ENCODE results near the gene GOT1.

The GOT1 gene

GRCh38 chr10:99394256-99394655 lies 36.2 kb downstream of the GOT1 start:
- DNase-seq, result no peak

GRCh38 chr10:99393683-99394082 lies 36.7 kb downstream of the GOT1 start:
- no peak for DNase-seq

GRCh38 chr10:99393036-99393435 lies 37.4 kb downstream of the GOT1 start:
- DNase-seq, result no peak

GRCh38 chr10:99391346-99391745 lies 39.1 kb downstream of the GOT1 start:
- no peak for DNase-seq

GRCh38 chr10:99389729-99390480 lies 40.5 kb downstream of the GOT1 start:
- no peak for DNase-seq

- DNase-seq, result no peak
Observed at GRCh38 chr10:99387541-99387940, 42.9 kb downstream of the GOT1 start.

GRCh38 chr10:99387071-99387470 lies 43.4 kb downstream of the GOT1 start:
- no peak for DNase-seq

GRCh38 chr10:99382176-99382575 lies 48.2 kb downstream of the GOT1 start:
- no peak for DNase-seq

GRCh38 chr10:99375426-99375825 lies 55.0 kb downstream of the GOT1 start:
- DNase-seq, result no peak

GRCh38 chr10:99374972-99375371 lies 55.5 kb downstream of the GOT1 start:
- DNase-seq, result no peak

- no peak for DNase-seq
Observed at GRCh38 chr10:99374526-99374925, 55.9 kb downstream of the GOT1 start.

GRCh38 chr10:99372546-99373271 lies 57.7 kb downstream of the GOT1 start:
- peak; percentile 14 for DNase-seq

- peak; percentile 20 for DNase-seq
Observed at GRCh38 chr10:99370993-99371392, 59.4 kb downstream of the GOT1 start.

- DNase-seq, result no peak
Observed at GRCh38 chr10:99369551-99369950, 60.9 kb downstream of the GOT1 start.

GRCh38 chr10:99369126-99369525 lies 61.3 kb downstream of the GOT1 start:
- no peak for DNase-seq

GRCh38 chr10:99368646-99369045 lies 61.8 kb downstream of the GOT1 start:
- DNase-seq, result no peak

- DNase-seq, result no peak
Observed at GRCh38 chr10:99366666-99367065, 63.8 kb downstream of the GOT1 start.

- no peak for DNase-seq
Observed at GRCh38 chr10:99365736-99366135, 64.7 kb downstream of the GOT1 start.

GRCh38 chr10:99365311-99365710 lies 65.1 kb downstream of the GOT1 start:
- DNase-seq, result no peak

- DNase-seq, result no peak
Observed at GRCh38 chr10:99364125-99364524, 66.3 kb downstream of the GOT1 start.

GRCh38 chr10:99360934-99361333 lies 69.5 kb downstream of the GOT1 start:
- no peak for DNase-seq

GRCh38 chr10:99358101-99358500 lies 72.3 kb downstream of the GOT1 start:
- no peak for DNase-seq

GRCh38 chr10:99357691-99358090 lies 72.7 kb downstream of the GOT1 start:
- DNase-seq, result no peak

- no peak for DNase-seq
Observed at GRCh38 chr10:99353182-99353581, 77.2 kb downstream of the GOT1 start.

GRCh38 chr10:99347672-99348071 lies 82.8 kb downstream of the GOT1 start:
- DNase-seq, result no peak
